Measurements from ENCODE around the gene RIMS4. TPM values are rescaled to one million over a fixed set of nuclear protein-coding genes. Genes with fewer than 3 reads are reported as not detected.

RIMS4 gene
- total RNA-seq, 1 donor from 2014 or later, result 5.3 TPM

DNA sequence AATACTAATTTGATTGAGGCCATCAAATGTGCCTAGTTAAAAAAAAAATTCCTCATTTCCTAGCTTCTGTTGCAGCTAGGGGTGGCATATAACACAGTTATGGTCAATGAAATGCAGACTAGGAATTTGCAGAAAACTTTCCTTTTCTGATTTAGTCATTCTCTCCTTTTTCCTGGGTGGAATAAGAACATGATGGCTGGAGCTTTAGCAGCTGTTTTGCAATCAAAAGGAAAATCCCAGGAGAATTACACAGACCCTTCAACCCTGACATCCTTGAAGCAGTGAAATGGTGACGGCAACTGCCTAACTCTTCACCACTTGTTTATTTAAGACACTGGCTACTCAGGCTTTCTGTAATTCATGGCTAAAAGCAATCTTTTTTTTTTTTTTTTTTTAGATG lies 23.1 kb upstream of the RIMS4 start:
- no peak overlapping the region for H3K4me3 Mint-ChIP-seq
- H3K27ac Mint-ChIP-seq, result no peak overlapping the region
- Histone ChIP-seq H3K79me2 (ENCODE audit: low read depth) (no peaks in the 10 kb centered on the region), H3K4me2 (no peak overlapping the region), H3K9ac (no peak overlapping the region), H3K9me3 (ENCODE audit: low read depth) (no peaks in the 10 kb centered on the region), H3F3A (ENCODE audit: low read depth) (no peaks in the 10 kb centered on the region), H3K27ac (no peak overlapping the region), H4K20me1 (ENCODE audit: low read depth) (no peaks in the 10 kb centered on the region), H2AFZ (replicated peaks) (no peak overlapping the region), H3K4me3 (no peak overlapping the region), H3K27me3 (no peaks in the 10 kb centered on the region), H3K36me3 (no peaks in the 10 kb centered on the region), H3K4me1 (no peaks in the 10 kb centered on the region)
- H3K36me3 Mint-ChIP-seq, result no peaks in the 10 kb centered on the region
- TF ChIP-seq EZH2phosphoT487 (IDR thresholded peaks at IDR 0.05) (no peak), EZH2 (IDR thresholded peaks at IDR 0.05) (no peak)
- TF ChIP-seq, protein P1, sequence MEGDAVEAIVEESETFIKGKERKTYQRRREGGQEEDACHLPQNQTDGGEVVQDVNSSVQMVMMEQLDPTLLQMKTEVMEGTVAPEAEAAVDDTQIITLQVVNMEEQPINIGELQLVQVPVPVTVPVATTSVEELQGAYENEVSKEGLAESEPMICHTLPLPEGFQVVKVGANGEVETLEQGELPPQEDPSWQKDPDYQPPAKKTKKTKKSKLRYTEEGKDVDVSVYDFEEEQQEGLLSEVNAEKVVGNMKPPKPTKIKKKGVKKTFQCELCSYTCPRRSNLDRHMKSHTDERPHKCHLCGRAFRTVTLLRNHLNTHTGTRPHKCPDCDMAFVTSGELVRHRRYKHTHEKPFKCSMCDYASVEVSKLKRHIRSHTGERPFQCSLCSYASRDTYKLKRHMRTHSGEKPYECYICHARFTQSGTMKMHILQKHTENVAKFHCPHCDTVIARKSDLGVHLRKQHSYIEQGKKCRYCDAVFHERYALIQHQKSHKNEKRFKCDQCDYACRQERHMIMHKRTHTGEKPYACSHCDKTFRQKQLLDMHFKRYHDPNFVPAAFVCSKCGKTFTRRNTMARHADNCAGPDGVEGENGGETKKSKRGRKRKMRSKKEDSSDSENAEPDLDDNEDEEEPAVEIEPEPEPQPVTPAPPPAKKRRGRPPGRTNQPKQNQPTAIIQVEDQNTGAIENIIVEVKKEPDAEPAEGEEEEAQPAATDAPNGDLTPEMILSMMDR (IDR thresholded peaks at IDR 0.05), result no peak
- peaks cover 4% of the 10 kb centered on the region for H3K9me3 Mint-ChIP-seq
- peaks cover 2% of the 10 kb centered on the region for H3K27me3 Mint-ChIP-seq (ENCODE audit: insufficient read depth, low read depth)
- peaks cover 7% of the 10 kb centered on the region for H3K4me1 Mint-ChIP-seq
- no peak for DNase-seq (ENCODE audit: low spot score)

GRCh38 chr20:44832724-44833123 lies 22.4 kb upstream of the RIMS4 start:
- no peak for TF ChIP-seq EZH2 (IDR thresholded peaks at IDR 0.05)
- TF ChIP-seq, protein P1 (IDR thresholded peaks at IDR 0.05), result no peak
- TF ChIP-seq EZH2phosphoT487 (IDR thresholded peaks at IDR 0.05), result no peak
- peaks cover 7% of the 10 kb centered on the region for H3K4me1 Mint-ChIP-seq
- Histone ChIP-seq H3K9me3 (ENCODE audit: low read depth) (no peaks in the 10 kb centered on the region), H3K4me2 (no peak overlapping the region), H4K20me1 (ENCODE audit: low read depth) (no peaks in the 10 kb centered on the region), H2AFZ (replicated peaks) (peak overlapping the region; percentile 77), H3K9ac (no peak overlapping the region), H3K79me2 (ENCODE audit: low read depth) (no peaks in the 10 kb centered on the region), H3K36me3 (no peaks in the 10 kb centered on the region), H3K4me3 (no peak overlapping the region), H3K4me1 (no peaks in the 10 kb centered on the region), H3F3A (ENCODE audit: low read depth) (no peaks in the 10 kb centered on the region), H3K27me3 (no peaks in the 10 kb centered on the region), H3K27ac (no peak overlapping the region)
- no peaks in the 10 kb centered on the region for H3K36me3 Mint-ChIP-seq
- no peak overlapping the region for H3K27ac Mint-ChIP-seq
- no peak overlapping the region for H3K4me3 Mint-ChIP-seq
- H3K9me3 Mint-ChIP-seq, result peaks cover 4% of the 10 kb centered on the region
- DNase-seq (ENCODE audit: low spot score), result no peak
- peaks cover 2% of the 10 kb centered on the region for H3K27me3 Mint-ChIP-seq (ENCODE audit: insufficient read depth, low read depth)

DNA sequence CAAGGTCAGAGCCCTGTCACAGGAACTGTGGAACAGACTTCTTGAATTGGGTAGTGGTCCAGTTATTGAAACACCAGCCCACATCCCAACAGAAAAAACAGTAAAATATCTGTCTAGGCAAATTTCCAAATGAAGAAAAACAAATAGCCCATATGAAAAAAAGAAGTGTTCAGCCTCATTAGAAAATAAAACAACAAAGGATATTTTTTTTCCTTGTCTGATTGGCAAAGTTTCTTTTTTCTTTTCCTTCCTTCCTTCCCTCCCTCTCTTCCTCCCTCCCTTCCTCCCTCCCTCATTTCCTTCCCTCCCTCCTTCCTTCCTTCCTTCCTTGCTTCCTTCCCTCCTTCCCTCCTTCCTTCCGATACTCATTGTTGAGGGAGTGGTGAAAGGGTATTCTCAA lies 20.6 kb upstream of the RIMS4 start:
- no peak for DNase-seq (ENCODE audit: low spot score)
- no peaks in the 10 kb centered on the region for H3K9me3 ChIP-seq (ENCODE audit: low read depth)
- no peaks in the 10 kb centered on the region for H3K27me3 ChIP-seq
- H3K27me3 Mint-ChIP-seq (ENCODE audit: insufficient read depth, low read depth), result peaks cover 2% of the 10 kb centered on the region
- H3K4me1 Mint-ChIP-seq, result peaks cover 7% of the 10 kb centered on the region
- H3K4me3 ChIP-seq, result no peak overlapping the region
- peaks cover 4% of the 10 kb centered on the region for H3K9me3 Mint-ChIP-seq
- no peaks in the 10 kb centered on the region for H3K36me3 ChIP-seq
- H4K20me1 ChIP-seq (ENCODE audit: low read depth), result no peaks in the 10 kb centered on the region
- H3K27ac ChIP-seq, result no peak overlapping the region
- H3K27ac Mint-ChIP-seq, result no peak overlapping the region
- H3K4me2 ChIP-seq, result no peak overlapping the region
- H2AFZ ChIP-seq (replicated peaks), result no peak overlapping the region
- no peaks in the 10 kb centered on the region for H3K36me3 Mint-ChIP-seq
- no peak overlapping the region for H3K9ac ChIP-seq
- TF ChIP-seq EZH2phosphoT487 (IDR thresholded peaks at IDR 0.05) (no peak), EZH2 (IDR thresholded peaks at IDR 0.05) (no peak)
- TF ChIP-seq, protein P1 (IDR thresholded peaks at IDR 0.05), result no peak
- H3K79me2 ChIP-seq (ENCODE audit: low read depth), result no peaks in the 10 kb centered on the region
- no peaks in the 10 kb centered on the region for H3F3A ChIP-seq (ENCODE audit: low read depth)
- H3K4me1 ChIP-seq, result no peaks in the 10 kb centered on the region
- H3K4me3 Mint-ChIP-seq, result no peak overlapping the region

Data from neural progenitor cell (in vitro differentiated cells).